SU-DHL-6 (cell line): ENCODE results near the gene PITPNC1.

Source experiments
- H2AFZ ChIP-seq: fragments of 200-600 bp; sonication (generic); 2 replicates; pipeline ENCODE4 v1.6.1; 2014; ENCODE audit warnings: low read depth, mild to moderate bottlenecking, moderate library complexity, mixed read lengths, antibody characterized with exemption, low read length; ENCODE audit not compliant: severe bottlenecking
- H3F3A ChIP-seq: fragments of 200-600 bp; shearing (Covaris generic); 2 replicates; pipeline ENCODE4 v1.6.0; 2016; ENCODE audit warnings: antibody characterized with exemption, mild to moderate bottlenecking; ENCODE audit not compliant: insufficient read depth
- H3K27ac ChIP-seq: fragments of 200-600 bp; sonication (generic); 2 replicates; pipeline ENCODE4 v1.5.1; 2016; ENCODE audit warnings: low read depth, mild to moderate bottlenecking, low read length, moderate library complexity, mixed read lengths
- H3K27me3 ChIP-seq: fragments of 200-600 bp; sonication (generic), shearing (Covaris generic); 2 replicates; pipeline ENCODE4 v1.6.0; 2014; ENCODE audit warnings: mild to moderate bottlenecking, low read length
- H3K36me3 ChIP-seq: fragments of 200-600 bp; sonication (generic); 2 replicates; pipeline ENCODE4 v1.6.1; 2014; ENCODE audit warnings: mild to moderate bottlenecking, low read length, mixed read lengths
- H3K4me2 ChIP-seq: fragments of 300-600, 200-600 bp; shearing (Covaris generic), sonication (generic); 2 replicates; pipeline ENCODE4 v1.6.0; 2014; ENCODE audit warnings: low read length, low read depth, mild to moderate bottlenecking; ENCODE audit not compliant: poor library complexity, severe bottlenecking
- H3K4me3 ChIP-seq: fragments of 200-600 bp; sonication (generic); 2 replicates; pipeline ENCODE4 v1.5.1; 2014; ENCODE audit warnings: antibody characterized with exemption, low read length, mild to moderate bottlenecking, mixed read lengths; ENCODE audit not compliant: insufficient read depth, poor library complexity, severe bottlenecking
- H3K79me2 ChIP-seq: fragments of 200-600 bp; sonication (generic); 2 replicates; pipeline ENCODE4 v1.6.1; 2014; ENCODE audit warnings: mild to moderate bottlenecking, low read length, moderate library complexity; ENCODE audit not compliant: insufficient read depth
- H3K9ac ChIP-seq: fragments of 200-600 bp; sonication (generic); 2 replicates; pipeline ENCODE4 v1.7.0; 2014; ENCODE audit warnings: mild to moderate bottlenecking, low read length
- H3K9me2 ChIP-seq: fragments of 200-600 bp; sonication (generic); replicated peaks from 2 replicates; pipeline ENCODE4 v1.6.1; 2014; ENCODE audit warnings: low read length; ENCODE audit not compliant: insufficient read depth
- H3K9me3 ChIP-seq: fragments of 200-600 bp; sonication (generic); 2 replicates; pipeline ENCODE4 v1.6.1; 2014; ENCODE audit warnings: low read length, mixed read lengths; ENCODE audit not compliant: insufficient read depth
- H4K20me1 ChIP-seq: fragments of 200-600 bp; sonication (generic); 2 replicates; pipeline ENCODE4 v1.6.1; 2014; ENCODE audit warnings: low read depth, mild to moderate bottlenecking, antibody characterized with exemption, low read length, moderate library complexity, mixed read lengths
- CTCF ChIP-seq: fragments of 200-600 bp; sonication (generic); IDR thresholded peaks from one replicate; pipeline ENCODE4 v1.5.1; 2017; ENCODE audit warnings: antibody characterized with exemption, mild to moderate bottlenecking, low read length, moderate library complexity; ENCODE audit not compliant: insufficient read depth, poor library complexity, severe bottlenecking
- EZH2phosphoT487 ChIP-seq: fragments of 200-600 bp; sonication (generic), shearing (Covaris generic); conservative IDR thresholded peaks from 2 replicates; pipeline ENCODE4 v1.6.1; 2018; ENCODE audit warnings: mild to moderate bottlenecking, antibody characterized with exemption, low read length, moderate library complexity, mixed read lengths

The PITPNC1 gene

GRCh38 chr17:67737145-67737544 is 360.1 kb downstream of the PITPNC1 start:
- no peaks in the 10 kb centered on the region for H3K27me3 ChIP-seq
- H3K9me2 ChIP-seq, result no peaks in the 10 kb centered on the region
- H3K9ac ChIP-seq, result no peak overlapping the region
- TF ChIP-seq CTCF (no peak), EZH2phosphoT487 (no peak)
- H3K27ac ChIP-seq, result no peak overlapping the region
- no peak overlapping the region for H2AFZ ChIP-seq
- H3K79me2 ChIP-seq, result 0 out of 2 replicates have a peak, but pooled peaks cover 7% of the 10 kb centered on the region
- H3K9me3 ChIP-seq, result no peaks in the 10 kb centered on the region
- no peaks in the 10 kb centered on the region for H4K20me1 ChIP-seq
- no peak overlapping the region for H3K4me2 ChIP-seq
- peaks cover 67% of the 10 kb centered on the region for H3K36me3 ChIP-seq
- peaks cover 11% of the 10 kb centered on the region for H3F3A ChIP-seq
- H3K4me3 ChIP-seq, result no peak overlapping the region

GRCh38 chr17:67742025-67742424 is 364.9 kb downstream of the PITPNC1 start:
- no peaks in the 10 kb centered on the region for H3K79me2 ChIP-seq
- TF ChIP-seq EZH2phosphoT487 (no peak), CTCF (no peak)
- peaks cover 69% of the 10 kb centered on the region for H3K36me3 ChIP-seq
- H3K27ac ChIP-seq, result no peak overlapping the region
- H2AFZ ChIP-seq, result no peak overlapping the region
- peaks cover 20% of the 10 kb centered on the region for H3F3A ChIP-seq
- no peak overlapping the region for H3K4me3 ChIP-seq
- H3K9ac ChIP-seq, result no peak overlapping the region
- no peaks in the 10 kb centered on the region for H3K9me3 ChIP-seq
- no peaks in the 10 kb centered on the region for H3K9me2 ChIP-seq
- H3K27me3 ChIP-seq, result no peaks in the 10 kb centered on the region
- no peaks in the 10 kb centered on the region for H4K20me1 ChIP-seq
- no peak overlapping the region for H3K4me2 ChIP-seq
